ENCODE results near the gene RTF2.

- TF ChIP-seq, protein P1, sequence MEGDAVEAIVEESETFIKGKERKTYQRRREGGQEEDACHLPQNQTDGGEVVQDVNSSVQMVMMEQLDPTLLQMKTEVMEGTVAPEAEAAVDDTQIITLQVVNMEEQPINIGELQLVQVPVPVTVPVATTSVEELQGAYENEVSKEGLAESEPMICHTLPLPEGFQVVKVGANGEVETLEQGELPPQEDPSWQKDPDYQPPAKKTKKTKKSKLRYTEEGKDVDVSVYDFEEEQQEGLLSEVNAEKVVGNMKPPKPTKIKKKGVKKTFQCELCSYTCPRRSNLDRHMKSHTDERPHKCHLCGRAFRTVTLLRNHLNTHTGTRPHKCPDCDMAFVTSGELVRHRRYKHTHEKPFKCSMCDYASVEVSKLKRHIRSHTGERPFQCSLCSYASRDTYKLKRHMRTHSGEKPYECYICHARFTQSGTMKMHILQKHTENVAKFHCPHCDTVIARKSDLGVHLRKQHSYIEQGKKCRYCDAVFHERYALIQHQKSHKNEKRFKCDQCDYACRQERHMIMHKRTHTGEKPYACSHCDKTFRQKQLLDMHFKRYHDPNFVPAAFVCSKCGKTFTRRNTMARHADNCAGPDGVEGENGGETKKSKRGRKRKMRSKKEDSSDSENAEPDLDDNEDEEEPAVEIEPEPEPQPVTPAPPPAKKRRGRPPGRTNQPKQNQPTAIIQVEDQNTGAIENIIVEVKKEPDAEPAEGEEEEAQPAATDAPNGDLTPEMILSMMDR (optimal IDR thresholded peaks at IDR 0.05 in 1 of 3, IDR thresholded peaks at IDR 0.05 in 1 of 3, conservative IDR thresholded peaks at IDR 0.05 in 1 of 3; ENCODE audit: extremely low read depth in 1 of 3, insufficient read depth in 2 of 3, low read length in 3 of 3): no peak
- TF ChIP-seq EZH2 (IDR thresholded peaks at IDR 0.05; ENCODE audit: low read length): no peak
Observed at GRCh38 chr20:56517211-56517610, 48.8 kb downstream of the RTF2 start.
